Posterior vena cava (tissue), 2 donors: Measurements from ENCODE around the gene LENEP. TPM values are rescaled to one million over a fixed set of nuclear protein-coding genes. Genes with fewer than 3 reads are reported as not detected.

Experiments
- DNase-seq: peaks from one replicate; pipeline ENCODE4 v3.0.0-alpha.2; 2020; ENCODE audit warnings: low spot score
- intact Hi-C, 2 donors: fragments of 100-400 bp; cut with DNase I; formaldehyde crosslinking; loops; one replicate each; pipeline versions ENCODE4 v1.14.1 to v1.14.2; 2022 to 2023
- total RNA-seq, 2 donors: library from RNA; stranded (reverse); fragmentation: NEBNext Ultra II Directional; extraction: Animal tissue kit (Norgen Biotek cat#: 25700); gene quantifications; one replicate each; pipeline ENCODE4 v1.2.1, GENCODE V29; 2021
- donor health status: DM: yes; HTN: yes; CAD: no.
- donor health status: DM: yes; HTN: yes; CAD: no.

LENEP gene
- total RNA-seq, 2 donors from 2014 or later = not detected

DNA sequence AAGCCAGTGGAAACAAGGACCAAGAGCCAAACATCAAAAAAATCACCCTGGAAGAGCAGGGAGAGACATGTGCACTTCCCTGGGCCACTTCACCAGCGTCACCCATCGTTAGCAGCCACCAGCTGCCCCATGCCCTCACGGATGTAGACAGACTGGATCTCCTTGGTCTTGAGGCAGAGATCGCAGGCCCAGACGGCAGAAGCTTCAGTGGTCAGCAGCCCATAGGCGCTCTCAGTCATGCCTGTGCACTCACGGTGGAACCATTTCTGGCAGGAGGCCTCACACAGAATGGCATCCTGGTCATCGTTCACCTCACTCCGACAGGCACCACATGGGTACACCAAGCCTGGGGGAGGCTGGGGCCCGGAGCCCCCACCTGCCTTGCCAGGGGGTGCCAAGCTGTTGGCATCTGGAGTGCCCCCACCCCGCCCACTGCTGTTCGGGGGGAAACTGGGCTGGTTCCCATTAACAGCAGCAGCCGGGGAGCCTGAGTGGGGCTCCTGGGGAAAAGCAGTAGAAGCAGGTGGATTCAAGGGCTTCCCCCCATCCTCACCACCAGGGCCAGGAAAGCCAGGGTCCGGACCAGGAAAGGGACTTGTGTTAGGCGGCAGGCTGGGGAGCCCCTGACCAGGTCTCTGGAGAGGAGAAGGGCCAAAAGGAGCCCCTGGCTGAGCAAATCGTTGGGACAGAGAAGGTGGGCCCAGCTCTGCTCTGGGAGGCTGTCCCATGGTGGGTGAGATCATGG is 34.5 kb upstream of the LENEP start:
- intact Hi-C loops = no loop called here
- no peak for DNase-seq

DNA sequence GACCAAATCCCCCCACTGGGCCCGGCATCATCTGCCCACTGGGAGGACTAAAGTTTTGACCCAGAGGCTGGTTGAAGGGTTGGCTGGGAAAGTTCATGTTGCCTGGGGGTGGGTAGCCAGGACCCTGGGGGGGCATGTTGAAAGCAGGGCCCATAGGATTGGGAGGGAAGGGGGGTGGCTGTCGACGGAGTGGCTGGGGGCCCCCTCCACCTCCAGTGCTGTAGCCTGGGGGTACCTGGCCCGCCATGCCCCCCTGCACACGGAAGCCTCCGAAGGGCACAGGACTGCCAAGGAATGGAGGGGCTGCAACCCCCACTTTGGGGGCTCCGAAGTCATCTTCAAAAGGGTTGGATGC is 34.0 kb upstream of the LENEP start:
- no peak for DNase-seq
- intact Hi-C loops = no loop called here

DNA sequence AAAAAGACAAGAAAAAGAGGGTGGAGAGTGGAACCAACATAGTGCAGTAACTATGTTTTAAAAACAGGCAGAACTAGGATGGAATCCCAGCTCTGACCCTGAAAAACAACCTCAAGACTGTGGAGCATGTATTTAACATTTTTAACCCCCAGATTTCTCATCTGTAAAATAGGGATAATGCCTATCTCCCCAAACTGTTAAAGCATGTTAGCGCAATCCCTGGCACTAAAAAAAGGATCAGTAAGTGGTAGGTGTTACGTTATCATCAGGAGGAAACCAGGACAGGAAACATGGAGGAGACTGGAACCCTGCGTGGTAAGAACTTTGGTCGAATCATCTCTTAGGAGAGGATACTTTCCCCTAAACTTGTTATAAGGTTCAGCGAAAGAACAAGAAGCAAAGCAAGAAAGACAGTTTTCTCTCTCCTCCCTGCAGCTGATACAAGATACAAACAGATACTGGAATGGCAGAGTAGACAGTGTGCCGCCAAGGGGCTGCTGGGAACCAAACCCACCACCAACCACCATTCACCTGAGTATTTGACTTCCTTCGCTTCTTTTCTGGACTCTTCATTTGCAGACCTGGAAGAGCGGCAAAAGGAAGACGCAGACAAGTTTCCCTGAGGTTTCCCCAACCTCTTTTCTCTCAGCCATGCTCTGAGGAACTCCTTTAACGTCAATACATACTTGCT is 32.8 kb upstream of the LENEP start:
- DNase-seq = no peak
- intact Hi-C loops = loop anchor here in 1 of 2 donors (5.0 kb wide), 1 partner anchor 47 kb away; no protein-coding TSS in a partner anchor

DNA sequence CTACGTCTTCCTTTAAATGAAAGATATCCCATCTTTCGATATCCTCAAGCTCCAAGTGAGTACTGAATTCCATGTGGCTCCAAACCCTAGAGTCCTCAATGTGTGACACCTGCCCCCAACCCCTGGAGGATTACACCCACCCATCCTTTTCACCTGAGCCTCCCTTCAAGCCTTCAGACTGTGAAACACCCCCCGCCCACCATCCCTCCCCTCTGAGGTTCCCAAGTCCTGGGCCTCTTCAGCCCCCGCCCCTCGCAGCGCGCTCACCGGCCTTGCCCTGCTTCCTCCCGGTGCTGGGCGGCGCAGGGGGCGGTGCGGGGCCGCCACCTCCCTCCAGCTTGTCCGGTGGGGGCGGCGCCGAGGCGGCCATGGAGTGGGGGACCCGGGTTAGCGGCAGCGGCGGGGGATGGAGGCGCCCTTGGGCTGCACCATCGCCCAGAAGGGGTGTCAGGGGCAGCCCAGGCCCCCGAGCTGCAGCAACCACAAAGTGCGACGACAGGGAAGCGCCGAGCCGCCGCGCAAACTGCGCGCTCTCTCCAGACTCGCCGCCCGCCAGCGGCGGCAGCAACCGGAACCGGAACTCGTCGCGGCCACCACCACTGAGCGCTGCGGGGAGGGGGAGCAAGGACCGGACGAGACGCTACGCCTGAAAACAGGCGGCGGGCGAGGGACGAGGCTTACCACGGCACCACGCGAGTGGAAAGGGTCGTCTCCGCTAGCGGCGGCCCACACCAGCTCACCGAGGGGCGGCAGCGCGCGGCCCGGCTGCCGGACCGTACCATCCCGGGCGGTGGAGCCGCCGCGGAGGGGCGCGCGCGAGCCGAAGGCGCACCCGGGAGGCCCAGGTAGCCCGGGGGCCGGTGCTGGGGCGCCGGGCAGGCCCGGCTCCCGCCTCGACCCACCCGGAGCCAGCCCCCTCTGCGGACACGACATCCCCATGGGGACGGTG is 31.9 kb upstream of the LENEP start, which contains the start of gene PYGO2:
PYGO2 (minus strand) TSS at position 576 of the 949 bp plus-strand sequence; CDS start at position 370, 206 bp downstream.
- intact Hi-C loops = loop anchor here in 1 of 2 donors (5.0 kb wide), 1 partner anchor 46 kb away; no protein-coding TSS in a partner anchor
- peak; percentile 95 for DNase-seq

DNA sequence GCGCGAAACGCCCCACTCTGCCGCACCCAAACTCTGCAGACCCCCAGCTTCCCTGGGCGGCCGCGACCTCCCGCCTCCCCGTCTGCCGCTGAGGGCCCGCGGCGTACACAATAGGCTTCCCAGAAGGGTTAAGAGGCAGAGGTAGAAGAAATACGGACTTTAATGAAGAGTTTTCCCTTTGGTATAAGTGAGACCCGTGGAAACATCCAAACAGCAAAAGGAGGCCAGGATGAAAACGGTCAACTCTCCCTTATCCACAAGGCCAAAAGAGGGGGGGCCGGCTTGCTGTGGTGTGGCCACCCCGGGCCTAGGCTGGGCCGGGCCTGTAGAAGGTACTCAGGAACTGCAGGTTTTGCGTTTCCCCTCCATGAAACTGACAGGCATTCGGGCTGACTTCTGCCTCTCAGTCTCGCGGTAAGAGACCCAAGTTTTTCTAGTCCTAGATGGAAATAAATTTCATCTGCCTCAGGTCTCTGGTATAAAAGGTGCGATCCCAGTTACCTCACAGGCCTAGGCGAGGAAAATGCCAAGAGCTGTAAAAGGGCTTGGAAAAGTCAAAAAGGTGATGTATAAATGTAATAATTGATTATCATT is 31.1 kb upstream of the LENEP start:
- intact Hi-C loops = loop anchor here in 1 of 2 donors (5.0 kb wide), 1 partner anchor 45 kb away; no protein-coding TSS in a partner anchor

DNA sequence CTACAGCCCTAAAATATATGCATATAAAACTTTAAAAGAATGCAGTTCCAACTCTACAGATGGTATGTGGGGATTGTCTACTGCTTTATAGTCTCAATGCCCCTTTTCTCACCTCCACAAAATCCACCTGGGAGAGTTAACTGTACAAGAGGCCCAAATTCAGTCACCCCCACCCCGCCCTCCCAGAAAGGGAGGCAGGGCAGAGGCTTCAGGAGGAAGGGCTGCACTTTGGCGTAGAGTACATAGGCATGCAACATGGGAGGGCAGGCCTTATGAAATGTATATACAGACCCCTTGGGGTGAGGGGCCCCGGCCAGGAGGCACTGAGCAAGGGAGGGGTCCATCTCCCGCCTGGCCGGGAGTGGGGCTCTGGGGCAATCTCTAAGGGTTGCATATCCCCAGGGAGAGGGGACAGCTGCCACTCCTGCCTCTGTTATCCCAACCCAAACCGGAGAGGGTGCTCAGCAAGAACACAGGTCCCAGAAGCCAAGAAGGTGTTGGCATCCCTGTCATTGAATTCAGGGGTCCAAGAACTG is 30.5 kb upstream of the LENEP start:
- intact Hi-C loops = loop anchor here in 1 of 2 donors (5.0 kb wide), 1 partner anchor 44 kb away; no protein-coding TSS in a partner anchor
- no peak for DNase-seq

More for the DNA sequence above, 31.1 kb upstream of the LENEP start:
- no peak for DNase-seq

DNA sequence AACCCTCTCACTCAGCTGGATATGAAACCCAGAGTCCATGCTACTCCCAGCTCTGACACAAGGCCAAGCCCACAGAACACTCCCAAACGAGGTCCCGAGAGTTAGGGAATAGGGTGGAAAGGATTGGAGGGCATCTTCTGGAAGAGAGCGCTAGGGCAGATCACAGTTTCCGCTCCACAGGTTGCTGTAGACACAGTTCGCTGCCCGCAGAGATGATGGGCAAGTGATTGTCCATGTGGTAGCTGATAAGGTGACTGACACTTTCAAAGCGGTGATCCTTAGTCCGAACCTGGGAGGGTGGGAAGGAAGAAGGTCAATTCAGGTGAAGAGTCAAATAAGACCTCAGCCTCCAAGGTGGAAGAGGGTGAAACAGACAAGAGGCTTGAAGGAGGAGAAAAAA is 29.7 kb upstream of the LENEP start:
- no peak for DNase-seq
- intact Hi-C loops = loop anchor here in 1 of 2 donors (5.0 kb wide), 1 partner anchor 44 kb away; no protein-coding TSS in a partner anchor

DNA sequence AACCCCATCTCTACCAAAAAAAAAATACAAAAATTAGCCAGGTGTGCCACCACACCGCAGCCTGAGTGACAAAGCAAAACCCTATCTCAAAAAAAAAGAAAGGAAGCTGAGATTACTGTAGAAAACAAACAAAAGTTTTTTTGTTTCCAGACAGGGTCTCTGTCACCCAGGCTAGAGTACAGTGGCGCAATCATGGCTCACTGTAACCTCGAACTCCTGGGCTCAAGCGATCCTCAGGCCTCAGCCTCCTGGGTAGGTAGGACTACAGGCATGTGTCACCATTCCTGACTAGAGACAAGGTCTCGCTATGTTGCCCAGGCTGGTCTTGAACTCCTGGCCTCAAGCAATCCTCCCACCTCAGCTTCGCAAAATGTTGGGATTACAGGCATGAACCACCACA is 29.0 kb upstream of the LENEP start:
- DNase-seq = no peak
- intact Hi-C loops = loop anchor here in 1 of 2 donors (5.0 kb wide), 1 partner anchor 43 kb away; no protein-coding TSS in a partner anchor

DNA sequence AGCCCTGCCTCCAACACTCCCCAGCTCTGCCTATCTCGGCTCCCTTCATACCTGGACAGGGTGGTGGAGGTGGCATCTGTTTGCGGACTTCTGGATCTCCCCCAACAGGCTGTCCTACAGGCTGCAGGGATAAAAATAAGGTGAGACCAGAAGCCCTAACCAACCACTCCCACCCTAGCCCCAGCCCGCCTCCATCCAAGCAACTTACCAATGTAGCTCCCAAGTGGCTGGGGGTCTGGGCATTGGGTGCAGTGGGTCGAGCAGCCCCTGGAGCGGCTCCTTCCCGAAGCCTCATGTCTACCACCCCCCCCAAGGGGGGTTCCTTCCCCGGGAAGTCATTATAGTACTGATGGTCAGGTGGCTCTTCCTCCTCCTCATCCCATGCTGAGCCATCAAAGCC is 27.3 kb upstream of the LENEP start:
- no peak for DNase-seq
- intact Hi-C loops = no loop called here

DNA sequence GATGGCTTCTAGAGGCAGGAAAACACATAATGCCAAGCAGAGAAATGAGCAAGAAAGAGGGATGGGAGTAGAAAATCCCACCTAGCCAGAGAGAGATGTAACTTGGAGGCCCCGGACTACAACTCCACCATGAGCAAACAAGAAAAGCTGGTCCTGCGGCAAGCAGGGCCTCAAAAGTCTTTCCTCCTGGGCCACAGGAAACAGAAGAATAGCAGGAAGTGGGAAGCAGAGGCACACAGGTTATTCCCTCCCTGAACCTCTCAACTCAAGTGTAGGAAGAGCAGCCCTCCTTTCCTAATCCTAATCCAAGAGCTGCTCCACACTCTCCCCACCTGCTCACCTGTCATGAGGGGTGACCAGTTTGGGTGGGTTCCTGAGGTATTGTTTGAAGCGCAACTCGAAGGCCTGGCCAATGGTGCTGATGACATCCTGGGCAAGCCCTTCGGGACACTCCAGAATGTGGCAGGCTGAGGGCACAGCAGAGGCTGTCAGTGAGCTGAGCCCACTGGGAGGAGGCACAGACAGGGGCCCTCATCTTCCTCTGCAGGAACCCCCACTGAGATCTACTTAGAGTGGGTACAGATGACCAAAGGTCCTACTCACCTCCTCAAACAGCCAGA is 25.9 kb upstream of the LENEP start:
- DNase-seq = no peak
- intact Hi-C loops = no loop called here

DNA sequence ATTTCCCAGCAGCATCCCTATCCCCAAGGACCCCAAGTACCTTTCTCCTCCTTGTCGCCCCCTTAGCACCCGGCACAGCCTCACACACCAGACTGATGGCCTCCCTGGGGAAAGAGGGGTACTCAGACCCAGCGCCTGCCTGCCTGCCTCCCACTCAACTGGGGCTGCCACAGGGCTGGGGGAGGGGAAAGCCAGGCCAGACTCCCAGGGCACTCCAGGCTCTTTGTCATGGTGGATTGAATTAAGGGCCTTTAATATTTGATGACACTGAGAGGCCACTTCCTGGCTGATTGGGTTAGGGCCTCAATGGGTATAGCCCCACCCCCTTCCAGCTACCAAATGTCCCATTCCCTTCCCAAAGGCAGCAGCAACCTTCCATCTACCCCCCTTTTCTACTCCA is 24.7 kb upstream of the LENEP start:
- no peak for DNase-seq
- intact Hi-C loops = no loop called here

DNA sequence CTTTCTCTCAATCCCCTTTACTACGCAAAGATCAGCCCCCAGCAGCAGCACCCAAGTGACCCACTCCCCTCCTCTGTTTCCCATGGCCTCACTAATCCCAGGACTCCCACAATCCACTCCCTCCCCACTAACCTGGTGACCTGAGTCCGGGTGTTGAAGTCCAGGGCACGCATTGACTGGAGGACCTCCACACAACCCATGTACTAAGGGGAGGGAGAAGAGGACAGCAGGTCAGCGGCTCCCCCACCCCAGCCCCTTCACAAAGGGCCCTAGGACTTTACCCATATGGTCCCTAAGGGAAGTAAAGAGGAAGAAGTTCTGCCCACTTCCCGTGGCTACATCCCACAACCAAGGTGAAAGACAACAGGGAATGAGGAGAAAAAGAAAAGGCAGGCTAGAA is 24.1 kb upstream of the LENEP start:
- intact Hi-C loops = no loop called here

DNA sequence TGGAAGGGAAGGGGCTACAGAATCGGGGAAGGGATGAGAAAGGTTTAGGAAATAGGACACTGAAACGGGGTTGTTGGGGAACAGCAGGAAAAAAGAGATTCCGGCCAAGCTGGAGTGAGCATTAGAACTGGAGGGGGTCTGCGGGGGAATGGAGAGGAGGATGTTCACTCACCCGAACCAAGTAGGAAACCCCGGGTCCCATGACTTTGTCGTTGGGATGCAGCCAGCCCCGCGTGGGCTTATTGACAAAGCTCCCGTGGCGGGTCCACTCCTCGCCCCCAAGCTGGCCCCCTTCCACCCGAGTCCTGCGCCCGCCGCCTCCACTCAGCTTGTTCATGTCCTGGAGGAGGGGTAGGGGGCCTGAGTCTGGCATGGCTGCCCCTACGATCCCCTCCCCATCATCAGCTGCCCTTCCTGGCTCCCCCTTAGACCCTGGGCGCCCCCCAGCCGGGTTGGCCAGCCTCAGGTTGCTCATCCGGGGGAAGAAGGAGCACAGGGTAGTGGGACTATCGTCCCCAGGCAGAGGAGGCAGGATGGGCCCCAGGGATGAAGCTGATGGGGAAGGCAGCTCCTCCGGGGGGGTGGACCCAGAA is 23.4 kb upstream of the LENEP start:
- no peak for DNase-seq
- intact Hi-C loops = no loop called here

More for the DNA sequence above, 24.1 kb upstream of the LENEP start:
- DNase-seq = no peak

DNA sequence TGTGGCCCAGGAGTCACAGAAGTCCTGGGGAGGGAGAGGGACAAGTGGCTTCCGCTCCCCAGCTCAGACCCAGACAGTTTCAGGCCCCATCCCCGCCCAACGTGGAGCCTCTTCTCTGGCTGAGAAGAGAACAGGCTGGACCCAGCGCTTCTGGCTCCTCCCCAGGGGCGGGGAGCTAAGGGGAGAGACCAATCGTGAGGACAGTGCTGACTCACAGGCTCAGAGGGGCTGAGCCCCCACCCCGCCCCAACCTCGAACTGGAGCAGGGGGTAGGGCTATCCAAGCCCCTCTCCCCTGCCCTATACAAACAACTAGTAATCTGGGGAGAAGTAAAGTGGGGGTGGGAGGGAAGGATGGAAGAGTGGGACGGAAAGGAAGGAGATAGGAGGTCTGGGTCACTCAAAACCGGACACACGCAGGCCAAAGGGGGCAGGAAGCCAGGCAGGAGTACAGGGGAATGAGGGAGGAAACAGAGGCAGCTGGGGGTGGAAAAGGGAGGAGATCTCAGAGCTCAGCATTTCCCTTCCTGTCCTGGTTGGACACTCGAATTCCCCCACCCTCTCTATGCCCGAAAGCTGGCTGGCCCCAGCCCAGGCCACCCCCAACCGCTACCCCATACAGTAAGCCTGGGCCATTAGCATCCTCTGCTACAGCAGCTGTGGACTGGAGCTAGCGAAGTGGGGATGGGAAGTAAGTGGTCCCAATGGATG is 22.6 kb upstream of the LENEP start, which contains the start of gene SHC1:
SHC1 (minus strand) TSS at position 117 of the 710 bp plus-strand sequence. CDS start 221 bp downstream, outside the sequence.
- DNase-seq = peak; percentile 98
- intact Hi-C loops = no loop called here

DNA sequence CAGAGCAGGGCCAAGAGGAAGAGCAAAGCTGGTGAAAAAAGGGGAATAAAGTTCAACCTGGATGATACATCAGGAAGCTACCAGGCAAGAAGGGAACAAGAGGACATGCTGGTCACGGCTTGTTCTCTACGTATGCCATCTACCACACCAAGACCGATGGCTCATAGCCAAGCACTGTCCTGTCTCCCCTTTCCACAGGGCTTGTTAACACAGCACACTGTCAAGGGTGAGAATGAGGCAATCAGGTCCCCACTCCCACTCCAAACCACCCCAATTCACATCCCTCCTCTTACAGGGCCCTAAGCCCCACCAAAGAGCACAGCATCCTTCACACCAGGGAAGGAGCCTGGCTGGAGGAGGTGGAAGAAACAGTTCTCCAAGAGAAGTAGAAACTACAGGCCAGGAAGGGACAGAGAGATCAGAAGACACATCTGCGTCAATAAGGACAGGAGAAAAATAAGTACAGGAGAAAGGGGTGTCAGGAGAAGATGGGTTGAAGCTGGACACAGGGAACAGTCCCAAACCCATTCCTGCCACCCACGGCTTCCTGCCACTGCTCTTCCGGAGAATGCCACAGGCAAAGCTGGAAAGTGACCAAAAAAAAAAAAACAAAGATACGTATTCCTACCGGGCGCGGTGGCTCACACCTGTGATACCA is 21.9 kb upstream of the LENEP start:
- intact Hi-C loops = no loop called here

DNA sequence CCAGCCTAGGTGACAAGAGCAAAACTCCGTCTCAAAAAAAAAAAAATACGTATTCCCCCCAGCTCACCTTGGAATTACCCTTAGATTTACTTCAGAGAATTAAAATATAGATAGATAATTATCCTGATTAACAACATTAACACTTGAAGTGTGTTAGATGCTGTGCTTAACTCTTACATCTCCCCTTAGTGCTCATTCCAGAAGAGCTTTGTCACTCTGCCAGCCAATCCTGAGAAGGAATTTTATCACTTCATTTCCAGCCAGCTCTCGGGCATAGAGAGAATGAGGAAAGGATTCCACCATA is 21.2 kb upstream of the LENEP start:
- intact Hi-C loops = no loop called here

More for the DNA sequence above, 21.9 kb upstream of the LENEP start:
- DNase-seq = no peak

More for the DNA sequence above, 21.2 kb upstream of the LENEP start:
- DNase-seq = no peak
